Measurements from ENCODE around the gene CSNK2A1.

CSNK2A1 gene

DNA sequence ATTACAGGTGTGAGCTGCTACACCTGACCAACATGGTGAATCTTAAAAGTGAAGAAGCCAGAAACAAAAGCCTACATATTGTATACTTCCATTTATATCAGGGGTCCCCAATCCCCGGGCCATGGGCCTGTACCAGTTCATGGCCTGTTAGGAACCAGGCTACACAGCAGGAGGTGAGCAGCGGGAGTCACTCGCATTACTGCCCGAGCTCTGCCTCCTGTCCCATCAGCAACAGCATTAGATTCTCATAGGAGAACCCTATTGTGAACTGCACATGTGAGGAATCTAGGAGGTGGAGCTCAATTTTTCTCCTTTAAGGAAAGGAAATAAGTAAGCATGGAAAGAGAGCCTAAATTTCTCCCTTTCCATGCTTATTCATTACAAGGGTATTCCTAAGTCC is 21.7 kb downstream of the CSNK2A1 start:
- TF ChIP-seq SPI1 (IDR thresholded peaks at IDR 0.05; ENCODE audit: borderline replicate concordance, low read depth) (no peak), POLR2AphosphoS5 (IDR thresholded peaks at IDR 0.05; ENCODE audit: low read depth) (no peak), GABPA (IDR thresholded peaks at IDR 0.05; ENCODE audit: low read depth) (no peak)
- TF ChIP-seq, protein P1, sequence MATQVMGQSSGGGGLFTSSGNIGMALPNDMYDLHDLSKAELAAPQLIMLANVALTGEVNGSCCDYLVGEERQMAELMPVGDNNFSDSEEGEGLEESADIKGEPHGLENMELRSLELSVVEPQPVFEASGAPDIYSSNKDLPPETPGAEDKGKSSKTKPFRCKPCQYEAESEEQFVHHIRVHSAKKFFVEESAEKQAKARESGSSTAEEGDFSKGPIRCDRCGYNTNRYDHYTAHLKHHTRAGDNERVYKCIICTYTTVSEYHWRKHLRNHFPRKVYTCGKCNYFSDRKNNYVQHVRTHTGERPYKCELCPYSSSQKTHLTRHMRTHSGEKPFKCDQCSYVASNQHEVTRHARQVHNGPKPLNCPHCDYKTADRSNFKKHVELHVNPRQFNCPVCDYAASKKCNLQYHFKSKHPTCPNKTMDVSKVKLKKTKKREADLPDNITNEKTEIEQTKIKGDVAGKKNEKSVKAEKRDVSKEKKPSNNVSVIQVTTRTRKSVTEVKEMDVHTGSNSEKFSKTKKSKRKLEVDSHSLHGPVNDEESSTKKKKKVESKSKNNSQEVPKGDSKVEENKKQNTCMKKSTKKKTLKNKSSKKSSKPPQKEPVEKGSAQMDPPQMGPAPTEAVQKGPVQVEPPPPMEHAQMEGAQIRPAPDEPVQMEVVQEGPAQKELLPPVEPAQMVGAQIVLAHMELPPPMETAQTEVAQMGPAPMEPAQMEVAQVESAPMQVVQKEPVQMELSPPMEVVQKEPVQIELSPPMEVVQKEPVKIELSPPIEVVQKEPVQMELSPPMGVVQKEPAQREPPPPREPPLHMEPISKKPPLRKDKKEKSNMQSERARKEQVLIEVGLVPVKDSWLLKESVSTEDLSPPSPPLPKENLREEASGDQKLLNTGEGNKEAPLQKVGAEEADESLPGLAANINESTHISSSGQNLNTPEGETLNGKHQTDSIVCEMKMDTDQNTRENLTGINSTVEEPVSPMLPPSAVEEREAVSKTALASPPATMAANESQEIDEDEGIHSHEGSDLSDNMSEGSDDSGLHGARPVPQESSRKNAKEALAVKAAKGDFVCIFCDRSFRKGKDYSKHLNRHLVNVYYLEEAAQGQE (IDR thresholded peaks at IDR 0.05; ENCODE audit: insufficient replicate concordance, low read depth), result no peak
- TF ChIP-seq, protein P2, sequence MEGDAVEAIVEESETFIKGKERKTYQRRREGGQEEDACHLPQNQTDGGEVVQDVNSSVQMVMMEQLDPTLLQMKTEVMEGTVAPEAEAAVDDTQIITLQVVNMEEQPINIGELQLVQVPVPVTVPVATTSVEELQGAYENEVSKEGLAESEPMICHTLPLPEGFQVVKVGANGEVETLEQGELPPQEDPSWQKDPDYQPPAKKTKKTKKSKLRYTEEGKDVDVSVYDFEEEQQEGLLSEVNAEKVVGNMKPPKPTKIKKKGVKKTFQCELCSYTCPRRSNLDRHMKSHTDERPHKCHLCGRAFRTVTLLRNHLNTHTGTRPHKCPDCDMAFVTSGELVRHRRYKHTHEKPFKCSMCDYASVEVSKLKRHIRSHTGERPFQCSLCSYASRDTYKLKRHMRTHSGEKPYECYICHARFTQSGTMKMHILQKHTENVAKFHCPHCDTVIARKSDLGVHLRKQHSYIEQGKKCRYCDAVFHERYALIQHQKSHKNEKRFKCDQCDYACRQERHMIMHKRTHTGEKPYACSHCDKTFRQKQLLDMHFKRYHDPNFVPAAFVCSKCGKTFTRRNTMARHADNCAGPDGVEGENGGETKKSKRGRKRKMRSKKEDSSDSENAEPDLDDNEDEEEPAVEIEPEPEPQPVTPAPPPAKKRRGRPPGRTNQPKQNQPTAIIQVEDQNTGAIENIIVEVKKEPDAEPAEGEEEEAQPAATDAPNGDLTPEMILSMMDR (IDR thresholded peaks at IDR 0.05; ENCODE audit: insufficient read depth, low read length), result no peak
- no peak overlapping the region for H3K4me3 ChIP-seq (replicated peaks; ENCODE audit: insufficient read depth, low read length)

DNA sequence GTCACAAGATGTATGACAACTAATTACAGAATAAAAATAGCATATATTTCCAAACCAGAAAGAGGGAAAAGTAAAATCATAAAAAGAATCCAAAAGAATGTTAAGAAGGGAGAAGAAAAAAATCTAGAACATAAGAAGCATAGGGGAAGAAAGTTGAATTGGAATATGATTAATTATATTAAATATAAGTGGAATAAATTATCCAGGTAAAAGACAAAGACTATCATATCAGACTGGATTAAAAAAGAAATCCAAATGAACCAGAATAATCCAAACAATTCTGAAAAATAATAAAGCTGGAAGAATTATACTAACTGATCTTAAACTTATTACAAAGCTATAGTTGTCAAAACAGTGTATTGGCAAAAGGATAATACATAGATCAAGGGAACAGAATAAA is 23.6 kb downstream of the CSNK2A1 start:
- no peak for DNase-seq (ENCODE audit: low read depth in 1 of 2, low spot score in 1 of 2)
- no peak overlapping the region for H3K4me3 ChIP-seq (replicated peaks; ENCODE audit: insufficient read depth, low read length)
- TF ChIP-seq SPI1 (IDR thresholded peaks at IDR 0.05; ENCODE audit: borderline replicate concordance, low read depth), result no peak
- TF ChIP-seq, protein P2 (IDR thresholded peaks at IDR 0.05; ENCODE audit: insufficient read depth, low read length), result no peak
- no peak for TF ChIP-seq POLR2AphosphoS5 (IDR thresholded peaks at IDR 0.05; ENCODE audit: low read depth)
- TF ChIP-seq, protein P1 (IDR thresholded peaks at IDR 0.05; ENCODE audit: insufficient replicate concordance, low read depth), result no peak
- no peak for TF ChIP-seq GABPA (IDR thresholded peaks at IDR 0.05; ENCODE audit: low read depth)
- no peaks in the 10 kb centered on the region for H3K27me3 ChIP-seq (ENCODE audit: insufficient read depth, poor library complexity, severe bottlenecking)
- H3K27ac ChIP-seq (replicated peaks), result no peak overlapping the region

More for the DNA sequence above, 21.7 kb downstream of the CSNK2A1 start:
- no peak for DNase-seq (ENCODE audit: low read depth in 1 of 2, low spot score in 1 of 2)
- no peaks in the 10 kb centered on the region for H3K27me3 ChIP-seq (ENCODE audit: insufficient read depth, poor library complexity, severe bottlenecking)
- H3K27ac ChIP-seq (replicated peaks), result no peak overlapping the region

DNA sequence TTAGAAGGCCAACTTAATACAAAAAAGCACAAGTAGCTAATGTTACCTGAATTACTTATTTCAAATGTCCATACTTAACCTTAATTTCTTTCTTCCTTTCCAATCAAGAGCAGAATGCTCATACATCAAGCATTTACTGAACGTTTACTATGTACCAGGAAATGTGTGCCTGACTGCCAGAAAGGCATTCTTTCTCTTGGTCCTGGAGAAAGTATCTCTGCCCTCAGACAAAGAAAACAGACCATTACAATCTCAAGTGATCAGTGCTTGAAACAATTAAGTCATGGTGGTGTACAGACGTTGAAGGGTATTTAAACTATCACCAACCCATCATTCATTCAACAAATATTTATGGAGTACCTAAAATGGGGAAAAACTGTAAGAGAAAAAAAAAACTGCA is 26.4 kb downstream of the CSNK2A1 start:
- no peak for DNase-seq (ENCODE audit: low read depth in 1 of 2, low spot score in 1 of 2)
- Histone ChIP-seq H3K4me3 (replicated peaks; ENCODE audit: insufficient read depth, low read length) (no peak overlapping the region), H3K27ac (replicated peaks) (no peak overlapping the region), H3K27me3 (ENCODE audit: insufficient read depth, poor library complexity, severe bottlenecking) (no peaks in the 10 kb centered on the region)
- TF ChIP-seq, protein P2 (IDR thresholded peaks at IDR 0.05; ENCODE audit: insufficient read depth, low read length), result no peak
- TF ChIP-seq POLR2AphosphoS5 (IDR thresholded peaks at IDR 0.05; ENCODE audit: low read depth), result no peak
- TF ChIP-seq SPI1 (IDR thresholded peaks at IDR 0.05; ENCODE audit: borderline replicate concordance, low read depth), result no peak
- no peak for TF ChIP-seq GABPA (IDR thresholded peaks at IDR 0.05; ENCODE audit: low read depth)
- TF ChIP-seq, protein P1 (IDR thresholded peaks at IDR 0.05; ENCODE audit: insufficient replicate concordance, low read depth), result no peak
